BLaER1 (cell line): ENCODE results near the gene LRRC56.

ENCODE experiments used
- H3K27ac ChIP-seq: shearing (Covaris generic); formaldehyde crosslinking; 2 replicates; pipeline ENCODE4 v1.8.1; 2022
- H3K27me3 ChIP-seq: shearing (Covaris generic); formaldehyde crosslinking; 2 replicates; pipeline ENCODE4 v1.8.1; 2022
- H3K36me3 ChIP-seq: shearing (Covaris generic); formaldehyde crosslinking; 2 replicates; pipeline ENCODE4 v1.8.1; 2022
- H3K4me1 ChIP-seq: shearing (Covaris generic); formaldehyde crosslinking; 2 replicates; pipeline ENCODE4 v1.8.1; 2022
- H3K4me2 ChIP-seq: shearing (Covaris generic); formaldehyde crosslinking; 2 replicates; pipeline ENCODE4 v1.8.1; 2022
- H3K4me3 ChIP-seq: shearing (Covaris generic); formaldehyde crosslinking; 2 replicates; pipeline ENCODE4 v1.8.1; 2022
- H3K9ac ChIP-seq: shearing (Covaris generic); formaldehyde crosslinking; 2 replicates; pipeline ENCODE4 v1.8.1; 2022
- H3K9me3 ChIP-seq: shearing (Covaris generic); formaldehyde crosslinking; 2 replicates; pipeline ENCODE4 v1.8.1; 2022
- H4K20me1 ChIP-seq: shearing (Covaris generic); formaldehyde crosslinking; 2 replicates; pipeline ENCODE4 v1.8.1; 2022
- Cebpa-rat ChIP-seq: shearing (Covaris generic); IDR thresholded peaks from 2 replicates; pipeline ENCODE4 v1.8.1; 2022

LRRC56 gene

GRCh38 chr11:579830-580601 lies 42.7 kb downstream of the LRRC56 start:
- Histone ChIP-seq H3K4me2 (no peak overlapping the region), H3K9me3 (no peaks in the 10 kb centered on the region), H3K27ac (no peak overlapping the region), H3K9ac (peak overlapping the region; percentile 34; the same call in 1 of the 2 replicates), H3K4me1 (peaks cover 39% of the 10 kb centered on the region), H3K27me3 (peaks cover 6% of the 10 kb centered on the region; the same call in 1 of the 2 replicates), H3K4me3 (no peak overlapping the region), H3K36me3 (peaks cover 67% of the 10 kb centered on the region), H4K20me1 (peaks cover 91% of the 10 kb centered on the region)
- TF ChIP-seq Cebpa-rat = no peak

- Histone ChIP-seq H3K4me2 (no peak overlapping the region), H3K4me3 (no peak overlapping the region), H3K27me3 (no peaks in the 10 kb centered on the region), H3K9me3 (no peaks in the 10 kb centered on the region), H3K27ac (no peak overlapping the region), H3K9ac (no peak overlapping the region), H4K20me1 (peaks cover 100% of the 10 kb centered on the region), H3K4me1 (peaks cover 33% of the 10 kb centered on the region), H3K36me3 (peaks cover 80% of the 10 kb centered on the region)
- TF ChIP-seq Cebpa-rat = no peak
Observed at GRCh38 chr11:581342-581741, 44.0 kb downstream of the LRRC56 start.

DNA sequence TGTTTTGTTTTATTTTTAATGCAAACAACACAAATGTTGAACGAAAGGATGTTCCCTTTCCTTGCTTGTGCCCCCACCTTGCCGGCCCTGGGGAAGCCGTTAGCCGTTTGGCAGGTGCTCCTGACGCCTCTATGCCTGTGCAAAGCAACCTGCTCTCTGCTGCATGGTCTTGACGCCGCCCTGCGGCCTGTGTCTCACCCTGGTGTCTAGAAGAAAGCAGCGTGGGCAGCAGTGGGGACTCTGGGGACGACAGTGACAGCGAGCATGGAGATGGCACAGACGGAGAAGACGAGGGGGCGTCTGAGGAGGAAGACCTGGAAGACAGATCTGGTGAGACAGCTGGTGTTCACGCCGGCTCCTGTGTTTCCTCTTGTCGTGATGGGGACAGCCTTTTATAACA lies 44.4 kb downstream of the LRRC56 start:
- no peak for TF ChIP-seq Cebpa-rat
- Histone ChIP-seq H4K20me1 (peaks cover 100% of the 10 kb centered on the region), H3K27me3 (no peaks in the 10 kb centered on the region), H3K9me3 (no peaks in the 10 kb centered on the region), H3K27ac (no peak overlapping the region), H3K9ac (no peak overlapping the region), H3K4me2 (no peak overlapping the region), H3K4me3 (no peak overlapping the region), H3K36me3 (peaks cover 85% of the 10 kb centered on the region), H3K4me1 (peaks cover 33% of the 10 kb centered on the region)

DNA sequence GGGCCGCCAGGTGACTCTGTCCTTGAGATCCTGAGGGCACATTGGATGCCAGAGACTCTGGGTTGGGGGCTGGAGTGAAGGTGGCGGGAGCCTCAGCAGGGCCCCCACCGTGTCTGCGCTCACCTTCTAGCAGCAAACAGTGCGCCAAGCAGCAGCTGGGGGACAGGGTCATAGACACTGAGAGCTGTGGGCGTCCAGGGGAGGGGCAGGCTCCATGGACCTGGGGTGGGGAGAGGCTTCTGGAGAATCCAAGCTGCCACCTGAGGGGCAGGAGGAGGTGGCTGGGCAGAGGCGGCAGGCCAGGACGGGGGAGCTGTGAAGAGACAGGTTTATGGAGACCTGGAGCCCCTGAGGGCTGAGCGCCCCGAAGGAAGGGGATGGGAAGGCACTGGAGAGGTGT lies 47.0 kb downstream of the LRRC56 start:
- peaks cover 100% of the 10 kb centered on the region for H4K20me1 ChIP-seq
- peaks cover 99% of the 10 kb centered on the region for H3K36me3 ChIP-seq

GRCh38 chr11:586376-587316 lies 49.3 kb downstream of the LRRC56 start:
- Histone ChIP-seq H3K4me3 (no peak overlapping the region), H3K4me1 (no peaks in the 10 kb centered on the region), H3K27ac (no peak overlapping the region), H3K36me3 (peaks cover 100% of the 10 kb centered on the region), H3K9ac (no peak overlapping the region), H3K9me3 (no peaks in the 10 kb centered on the region), H4K20me1 (peaks cover 100% of the 10 kb centered on the region), H3K27me3 (no peaks in the 10 kb centered on the region), H3K4me2 (no peak overlapping the region)
- no peak for TF ChIP-seq Cebpa-rat

More for the DNA sequence above, 47.0 kb downstream of the LRRC56 start:
- Histone ChIP-seq H3K4me3 (no peak overlapping the region), H3K9ac (no peak overlapping the region), H3K4me2 (no peak overlapping the region), H3K9me3 (no peaks in the 10 kb centered on the region), H3K27ac (no peak overlapping the region), H3K4me1 (peaks cover 12% of the 10 kb centered on the region), H3K27me3 (no peaks in the 10 kb centered on the region)
- no peak for TF ChIP-seq Cebpa-rat

DNA sequence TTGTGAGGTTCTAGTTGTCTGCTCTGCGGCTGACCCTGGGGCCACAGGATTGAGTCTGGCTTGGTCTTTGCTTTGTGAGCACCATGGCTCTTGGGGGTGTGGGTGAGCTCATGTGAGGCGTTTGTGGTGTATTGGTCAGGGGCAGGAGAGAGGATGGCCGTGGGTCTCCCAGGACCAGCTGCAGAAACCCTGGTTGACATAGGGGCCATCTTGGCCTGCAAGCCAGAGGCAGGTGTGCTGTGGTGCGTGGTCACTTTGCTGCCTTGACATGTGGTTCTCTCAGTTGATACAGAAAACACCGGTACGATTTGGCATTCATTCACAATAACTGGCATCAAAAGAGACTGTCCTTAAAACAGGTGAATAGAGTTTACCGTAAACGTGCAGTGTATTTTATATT lies 50.2 kb downstream of the LRRC56 start:
- Histone ChIP-seq H3K4me3 (no peak overlapping the region), H3K4me2 (no peak overlapping the region), H3K36me3 (peaks cover 99% of the 10 kb centered on the region), H3K9me3 (no peaks in the 10 kb centered on the region), H3K9ac (no peak overlapping the region), H3K4me1 (no peaks in the 10 kb centered on the region), H3K27me3 (no peaks in the 10 kb centered on the region), H4K20me1 (peaks cover 99% of the 10 kb centered on the region), H3K27ac (no peak overlapping the region)
- TF ChIP-seq Cebpa-rat = no peak

DNA sequence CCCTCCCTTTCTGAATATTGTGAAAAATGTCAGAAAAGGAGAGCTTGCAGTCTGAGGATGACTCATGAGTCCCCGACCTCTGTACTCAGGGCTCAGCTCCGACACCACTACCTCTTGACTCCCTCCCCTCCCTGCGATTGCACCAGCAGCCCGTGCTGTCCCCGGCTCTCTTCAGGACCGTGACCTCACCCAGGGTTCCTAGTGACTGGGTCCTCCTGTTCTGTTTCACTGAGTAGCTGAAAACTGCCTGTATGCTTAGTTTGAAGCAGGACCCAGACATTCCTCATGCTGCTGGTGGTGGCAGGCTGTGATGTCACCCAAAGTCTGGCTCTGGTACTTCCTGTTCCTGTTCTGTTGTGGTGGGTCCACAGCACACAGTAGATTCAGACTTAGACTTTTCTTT lies 50.7 kb downstream of the LRRC56 start:
- Histone ChIP-seq H3K4me2 (no peak overlapping the region), H3K4me3 (no peak overlapping the region), H4K20me1 (peaks cover 99% of the 10 kb centered on the region), H3K36me3 (peaks cover 99% of the 10 kb centered on the region), H3K27ac (no peak overlapping the region), H3K27me3 (no peaks in the 10 kb centered on the region), H3K9me3 (no peaks in the 10 kb centered on the region), H3K9ac (no peak overlapping the region), H3K4me1 (no peaks in the 10 kb centered on the region)
- no peak for TF ChIP-seq Cebpa-rat

- no peaks in the 10 kb centered on the region for H3K4me1 ChIP-seq
- H3K4me2 ChIP-seq = no peak overlapping the region
- H3K9me3 ChIP-seq = no peaks in the 10 kb centered on the region
- no peak overlapping the region for H3K27ac ChIP-seq
- peaks cover 99% of the 10 kb centered on the region for H3K36me3 ChIP-seq
- no peaks in the 10 kb centered on the region for H3K27me3 ChIP-seq
- peaks cover 99% of the 10 kb centered on the region for H4K20me1 ChIP-seq
- no peak overlapping the region for H3K9ac ChIP-seq
- H3K4me3 ChIP-seq = no peak overlapping the region
- TF ChIP-seq Cebpa-rat = no peak
Observed at GRCh38 chr11:589798-590197, 52.5 kb downstream of the LRRC56 start.

GRCh38 chr11:590997-591396 lies 53.7 kb downstream of the LRRC56 start:
- TF ChIP-seq Cebpa-rat = no peak

DNA sequence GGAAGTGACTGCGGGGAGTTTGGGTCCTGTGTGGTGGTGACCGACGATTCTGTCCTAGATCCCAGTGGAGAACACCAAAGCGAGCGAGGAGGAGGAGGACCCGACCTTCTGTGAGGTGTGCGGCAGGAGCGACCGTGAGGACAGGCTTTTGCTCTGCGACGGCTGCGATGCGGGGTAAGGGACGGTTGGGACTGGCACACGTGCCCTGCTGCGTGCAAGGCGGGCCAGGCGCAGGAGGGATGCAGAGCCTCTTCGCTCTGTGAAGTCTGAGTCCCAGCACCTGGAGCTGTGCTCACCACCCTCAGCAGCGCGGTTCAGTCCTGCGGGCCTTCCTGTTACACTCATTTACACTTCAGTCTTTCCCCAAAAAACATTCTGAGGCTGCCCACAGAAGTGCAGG lies 55.2 kb downstream of the LRRC56 start:
- Histone ChIP-seq H3K4me1 (no peaks in the 10 kb centered on the region), H3K9me3 (no peaks in the 10 kb centered on the region), H3K27me3 (no peaks in the 10 kb centered on the region), H3K4me2 (no peak overlapping the region), H3K4me3 (no peak overlapping the region), H3K36me3 (peaks cover 98% of the 10 kb centered on the region), H3K27ac (no peak overlapping the region), H3K9ac (no peak overlapping the region), H4K20me1 (peaks cover 98% of the 10 kb centered on the region)
- TF ChIP-seq Cebpa-rat = no peak

More at GRCh38 chr11:590997-591396, 53.7 kb downstream of the LRRC56 start:
- Histone ChIP-seq H3K4me3 (no peak overlapping the region), H3K9ac (no peak overlapping the region), H3K4me1 (no peaks in the 10 kb centered on the region), H4K20me1 (peaks cover 99% of the 10 kb centered on the region), H3K27me3 (no peaks in the 10 kb centered on the region), H3K4me2 (no peak overlapping the region), H3K36me3 (peaks cover 99% of the 10 kb centered on the region), H3K27ac (no peak overlapping the region), H3K9me3 (no peaks in the 10 kb centered on the region)
